Left lung (tissue), 10 donors: ENCODE results near the gene TFRC. TPM values are rescaled to one million over a fixed set of nuclear protein-coding genes. Genes with fewer than 3 reads are reported as not detected.
A peak's percentile ranks its signal among the peaks of the same experiment; 100 is the strongest.
"Not testable (repeated sequence)": the region's sequence is repeated elsewhere in the genome, so short reads cannot be mapped to it uniquely, and the experiment has no call there.

Experiments
- ATAC-seq: fragments of 200-7000 bp; cut with Tn5 transposase; one replicate; pipeline ENCODE4 v1.9.1; 2020; ENCODE audit warnings: moderate library complexity
- DNase-seq, 4 donors: peaks; one replicate each; pipeline ENCODE4 v3.0.0-alpha.2; 2013 to 2020
- H3K27ac ChIP-seq, 2 donors: fragments of 200-600 bp; sonication (generic) in 1 of 2; one replicate each; pipeline versions ENCODE4 v1.5.0 to v1.8.0; 2020 to 2021
- H3K27me3 ChIP-seq, 2 donors: fragments of 200-600 bp; sonication (generic) in 1 of 2; one replicate each; pipeline versions ENCODE4 v1.5.0 to v1.8.0; 2020 to 2021
- H3K36me3 ChIP-seq, 2 donors: fragments of 200-600 bp; sonication (generic) in 1 of 2; one replicate each; pipeline versions ENCODE4 v1.5.0 to v1.8.0; 2020 to 2021
- H3K4me1 ChIP-seq, 2 donors: fragments of 200-600 bp; one replicate each; pipeline ENCODE4 v1.8.0; 2021
- H3K4me3 ChIP-seq, 2 donors: fragments of 200-600 bp; sonication (generic) in 1 of 2; one replicate each; pipeline versions ENCODE4 v1.5.0 to v1.8.0; 2020 to 2021; ENCODE audit warnings: mild to moderate bottlenecking in 1 of 2
- H3K9me3 ChIP-seq, 2 donors: fragments of 200-600 bp; sonication (generic) in 1 of 2; one replicate each; pipeline versions ENCODE4 v1.5.0 to v1.8.0; 2020 to 2021
- CTCF ChIP-seq, 2 donors: fragments of 200-600 bp; sonication (generic) in 1 of 2; IDR thresholded peaks; one replicate each; pipeline versions ENCODE4 v1.5.0 to v1.8.0; 2021; ENCODE audit warnings: antibody characterized with exemption in 2 of 2
- intact Hi-C, 2 donors: fragments of 100-400 bp; cut with DNase I; formaldehyde crosslinking; loops; one replicate each; pipeline versions ENCODE4 v1.11.2 to v1.14.2; 2022
- polyA plus RNA-seq, 6 donors: library from polyadenylated mRNA; unstranded; fragments of 120-200 nt; gene quantifications; one replicate each; pipeline ENCODE4 v1.2.1, GENCODE V29; 2013; ENCODE audit not compliant: insufficient read length in 6 of 6
- total RNA-seq, 2 donors: library from RNA; stranded (reverse); fragmentation: NEBNext Ultra II Directional; extraction: Animal tissue kit (Norgen Biotek cat#: 25700); gene quantifications; one replicate each; pipeline ENCODE4 v1.2.1, GENCODE V29; 2021
- donor health status: DM: no; HTN: yes; CAD: no.
- donor health status: DM: no; HTN: no; CAD: no.

TFRC gene
- total and polyA plus RNA-seq, 8 donors, result 41.4 to 327 (median 47.6) TPM

DNA sequence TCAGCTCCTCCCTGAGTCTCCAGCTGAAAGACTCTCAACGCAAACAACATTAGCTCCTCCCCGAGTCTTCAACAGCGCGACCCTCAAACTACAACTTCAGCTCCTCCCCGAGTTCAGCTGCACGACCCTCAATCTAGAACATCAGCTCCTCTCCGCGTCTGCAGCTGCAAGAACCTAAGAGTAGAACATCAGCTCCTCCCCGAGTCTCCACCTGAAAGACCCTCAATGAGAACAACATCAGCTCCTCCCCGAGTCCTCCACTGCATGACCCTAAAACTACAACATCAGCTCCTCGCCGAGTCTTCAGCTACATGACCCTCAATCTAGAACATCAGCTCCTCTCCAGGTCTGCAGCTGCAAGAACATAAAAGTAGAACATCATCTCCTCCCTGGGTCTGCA is 78.3 kb downstream of the TFRC start:
- Histone ChIP-seq H3K27ac (no peak overlapping the region), H3K27me3 (peaks cover 0 to 10% of the 10 kb centered on the region in 2 donors), H3K36me3 (no peaks in the 10 kb centered on the region), H3K9me3 (no peaks in the 10 kb centered on the region), H3K4me3 (no peak overlapping the region), H3K4me1 (no peaks in the 10 kb centered on the region)
- TF ChIP-seq CTCF (IDR thresholded peaks at IDR 0.05), result no peak
- ATAC-seq, result no peak
- DNase-seq, result no peak
- intact Hi-C loops, result no loop called here

GRCh38 chr3:196002721-196003120 is 79.2 kb downstream of the TFRC start:
- intact Hi-C loops, DNase-seq, ATAC-seq, H3K4me1 ChIP-seq, H3K27ac ChIP-seq, H3K4me3 ChIP-seq, H3K36me3 ChIP-seq, H3K9me3 ChIP-seq, H3K27me3 ChIP-seq: not testable (repeated sequence)

DNA sequence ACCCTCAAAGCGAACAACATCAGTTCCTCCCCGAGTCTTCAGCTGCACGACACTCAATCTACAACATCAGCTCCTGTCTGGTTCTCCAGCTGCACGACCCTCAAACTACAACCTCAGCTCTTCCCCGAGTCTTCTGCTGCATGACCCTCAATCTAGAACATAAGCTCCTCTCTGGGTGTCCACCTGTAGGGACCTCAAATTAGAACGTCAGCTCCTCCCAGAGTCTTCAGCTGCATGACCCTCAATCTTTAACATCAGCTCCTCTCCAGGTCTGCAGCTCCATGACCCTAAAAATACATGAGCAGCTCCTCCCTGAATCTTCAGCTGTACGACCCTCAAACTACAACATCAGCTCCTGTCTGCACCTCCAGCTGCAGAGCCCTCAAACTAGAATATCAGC is 80.7 kb downstream of the TFRC start:
- H3K4me1 ChIP-seq, H3K4me3 ChIP-seq, H3K27ac ChIP-seq, H3K9me3 ChIP-seq, DNase-seq, intact Hi-C loops, ATAC-seq, H3K36me3 ChIP-seq, H3K27me3 ChIP-seq: not testable (repeated sequence)

DNA sequence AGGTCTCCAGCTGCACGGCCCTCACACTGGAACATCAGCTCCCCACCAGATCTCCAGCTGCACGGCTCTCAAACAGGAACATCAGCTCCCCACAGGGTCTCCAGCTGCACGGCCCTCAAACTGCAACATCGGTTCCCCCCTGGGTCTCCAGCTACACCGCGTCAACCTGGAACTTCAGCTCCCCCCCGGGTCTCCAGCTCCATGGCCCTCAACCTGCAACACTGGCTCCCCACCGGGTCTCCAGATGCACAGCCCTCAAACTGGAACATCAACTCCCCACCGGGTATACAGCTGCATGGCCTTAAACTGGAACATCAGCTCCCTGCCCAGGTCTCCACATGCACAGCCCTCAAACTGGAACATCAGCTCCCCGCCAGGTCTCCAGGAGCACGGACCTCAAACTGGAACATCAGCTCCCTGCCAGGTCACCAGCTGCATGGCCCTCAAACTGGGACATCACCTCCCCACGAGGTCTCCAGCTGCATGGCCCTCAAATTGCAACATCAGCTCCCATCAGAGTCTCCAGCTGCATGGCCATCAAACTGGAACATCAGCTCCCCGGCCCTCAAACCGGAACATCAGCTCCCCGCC is 81.4 kb downstream of the TFRC start:
- intact Hi-C loops, H3K36me3 ChIP-seq, H3K9me3 ChIP-seq, H3K4me1 ChIP-seq, H3K27ac ChIP-seq, H3K27me3 ChIP-seq, DNase-seq, H3K4me3 ChIP-seq, ATAC-seq: not testable (repeated sequence)

DNA sequence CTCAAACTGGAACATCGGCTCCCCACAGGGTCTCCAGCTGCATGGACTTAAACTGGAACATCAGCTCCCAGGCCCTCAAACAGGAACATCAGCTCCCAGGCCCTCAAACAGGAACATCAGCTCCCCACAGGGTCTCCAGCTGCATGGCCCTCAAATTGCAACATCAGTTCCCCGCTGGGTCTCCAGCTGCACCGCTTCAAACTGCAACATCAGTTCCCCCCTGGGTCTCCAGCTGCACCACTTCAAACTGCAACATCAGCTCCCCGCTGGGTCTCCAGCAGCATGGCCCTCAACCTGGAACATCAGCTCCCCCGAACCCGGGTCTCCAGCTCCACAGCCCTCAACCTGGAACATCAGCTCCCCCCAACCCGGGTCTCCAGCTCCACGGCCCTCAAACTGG is 82.0 kb downstream of the TFRC start:
- Histone ChIP-seq H3K27me3 (peaks cover 0 to 13% of the 10 kb centered on the region in 2 donors), H3K9me3 (no peaks in the 10 kb centered on the region), H3K36me3 (no peaks in the 10 kb centered on the region), H3K4me1 (no peaks in the 10 kb centered on the region), H3K27ac (no peak overlapping the region), H3K4me3 (no peak overlapping the region)
- TF ChIP-seq CTCF (IDR thresholded peaks at IDR 0.05), result no peak
- peak in 1 of 4 donors; percentile 13 for DNase-seq
- intact Hi-C loops, result no loop called here
- ATAC-seq, result no peak

Other genes starting within 250 kb of the TFRC start
- gene TNK2, start 173.5 kb downstream of the TFRC start, total RNA-seq, result 10 to 100 TPM; 51.9 to 58.7 TPM
- 10 to 100 TPM; 49.7 to 75.7 (median 60.9) TPM for gene TNK2, start 173.5 kb downstream of the TFRC start, polyA plus RNA-seq
- gene ZDHHC19, start 129.3 kb upstream of the TFRC start, total RNA-seq, result 1 to 10 TPM; 1.2 to 8.8 TPM
- gene ZDHHC19, start 129.3 kb upstream of the TFRC start, polyA plus RNA-seq, result under 1 TPM in 3 of 6 donors, not detected in 3; 0.20 to 0.48 (median 0.25) TPM
- 1 to 10 TPM in 1 of 2 donors, not detected in 1; 1.2 TPM for gene SLC51A, start 134.4 kb upstream of the TFRC start, total RNA-seq
- gene SLC51A, start 134.4 kb upstream of the TFRC start, polyA plus RNA-seq, result 10 to 100 TPM in 1 of 6 donors, 1 to 10 TPM in 5; 7.3 to 10.4 (median 8.2) TPM
- gene PCYT1A, start 205.6 kb upstream of the TFRC start, total RNA-seq, result 10 to 100 TPM; 46.6 to 71.0 TPM
- 10 to 100 TPM; 36.2 to 44.6 (median 39.8) TPM for gene PCYT1A, start 205.6 kb upstream of the TFRC start, polyA plus RNA-seq
- 1 to 10 TPM; 6.0 to 6.8 TPM for gene DYNLT2B, start 236.2 kb upstream of the TFRC start, total RNA-seq
- gene DYNLT2B, start 236.2 kb upstream of the TFRC start, polyA plus RNA-seq, result 10 to 100 TPM; 23.5 to 26.9 (median 26.4) TPM